ENCODE results near the gene TRMT1L.
"Not testable (repeated sequence)": the region's sequence is repeated elsewhere in the genome, so short reads cannot be mapped to it uniquely, and the experiment has no call there.

Gene TRMT1L, protein sequence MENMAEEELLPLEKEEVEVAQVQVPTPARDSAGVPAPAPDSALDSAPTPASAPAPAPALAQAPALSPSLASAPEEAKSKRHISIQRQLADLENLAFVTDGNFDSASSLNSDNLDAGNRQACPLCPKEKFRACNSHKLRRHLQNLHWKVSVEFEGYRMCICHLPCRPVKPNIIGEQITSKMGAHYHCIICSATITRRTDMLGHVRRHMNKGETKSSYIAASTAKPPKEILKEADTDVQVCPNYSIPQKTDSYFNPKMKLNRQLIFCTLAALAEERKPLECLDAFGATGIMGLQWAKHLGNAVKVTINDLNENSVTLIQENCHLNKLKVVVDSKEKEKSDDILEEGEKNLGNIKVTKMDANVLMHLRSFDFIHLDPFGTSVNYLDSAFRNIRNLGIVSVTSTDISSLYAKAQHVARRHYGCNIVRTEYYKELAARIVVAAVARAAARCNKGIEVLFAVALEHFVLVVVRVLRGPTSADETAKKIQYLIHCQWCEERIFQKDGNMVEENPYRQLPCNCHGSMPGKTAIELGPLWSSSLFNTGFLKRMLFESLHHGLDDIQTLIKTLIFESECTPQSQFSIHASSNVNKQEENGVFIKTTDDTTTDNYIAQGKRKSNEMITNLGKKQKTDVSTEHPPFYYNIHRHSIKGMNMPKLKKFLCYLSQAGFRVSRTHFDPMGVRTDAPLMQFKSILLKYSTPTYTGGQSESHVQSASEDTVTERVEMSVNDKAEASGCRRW

GRCh38 chr1:185156854-185157598 lies at the start of gene TRMT1L, which contains the start of gene SWT1:
Gene TRMT1L, minus strand, starts transcription at chr1:185156953. Its CDS starts 241 bp downstream, at chr1:185156712.
Gene SWT1, plus strand, starts transcription at chr1:185157167. Its CDS starts 3,675 bp downstream, at chr1:185160842.
- Histone ChIP-seq H3K9ac (ENCODE audit: low read length) (peak within 1 kb of the TSS; percentile 99), H3K4me1 (ENCODE audit: insufficient read depth, low read length) (peaks cover 33% of the 10 kb centered on the region), H3K27me3 (ENCODE audit: control insufficient read depth in 1 of 2, insufficient read depth in 2 of 2, low read length in 2 of 2) (no peaks in the 10 kb centered on the region), H3K27ac (ENCODE audit: low read depth, low read length) (peak within 1 kb of the TSS; percentile 93), H3K36me3 (ENCODE audit: insufficient read depth, low read length) (no peaks in the 10 kb centered on the region), H3K9me3 (ENCODE audit: low read length) (no peaks in the 10 kb centered on the region), H3K4me3 (ENCODE audit: low read depth in 1 of 2, low read length in 2 of 2) (peak within 1 kb of the TSS; percentile 76 to 96)

GRCh38 chr1:185200889-185201288 lies 44.1 kb upstream of the TRMT1L start:
- Histone ChIP-seq H3K27ac (ENCODE audit: low read depth, low read length) (no peak overlapping the region), H3K36me3 (ENCODE audit: insufficient read depth, low read length) (no peaks in the 10 kb centered on the region), H3K9ac (ENCODE audit: low read length) (no peak overlapping the region), H3K9me3 (ENCODE audit: low read length) (no peaks in the 10 kb centered on the region), H3K4me1 (ENCODE audit: insufficient read depth, low read length) (no peaks in the 10 kb centered on the region), H3K4me3 (ENCODE audit: low read depth in 1 of 2, low read length in 2 of 2) (no peak overlapping the region), H3K27me3 (ENCODE audit: control insufficient read depth in 1 of 2, insufficient read depth in 2 of 2, low read length in 2 of 2) (no peaks in the 10 kb centered on the region)

GRCh38 chr1:185198712-185199111 lies 42.0 kb upstream of the TRMT1L start:
- H3K36me3 ChIP-seq (ENCODE audit: insufficient read depth, low read length); H3K4me1 ChIP-seq (ENCODE audit: insufficient read depth, low read length); H3K4me3 ChIP-seq (ENCODE audit: low read depth in 1 of 2, low read length in 2 of 2); H3K27ac ChIP-seq (ENCODE audit: low read depth, low read length); H3K27me3 ChIP-seq (ENCODE audit: control insufficient read depth in 1 of 2, insufficient read depth in 2 of 2, low read length in 2 of 2); H3K9me3 ChIP-seq (ENCODE audit: low read length); H3K9ac ChIP-seq (ENCODE audit: low read length): not testable (repeated sequence)

GRCh38 chr1:185193756-185194155 lies 37.0 kb upstream of the TRMT1L start:
- Histone ChIP-seq H3K27ac (ENCODE audit: low read depth, low read length) (no peak overlapping the region), H3K36me3 (ENCODE audit: insufficient read depth, low read length) (peaks cover 5% of the 10 kb centered on the region), H3K9ac (ENCODE audit: low read length) (no peak overlapping the region), H3K27me3 (ENCODE audit: control insufficient read depth in 1 of 2, insufficient read depth in 2 of 2, low read length in 2 of 2) (no peaks in the 10 kb centered on the region), H3K9me3 (ENCODE audit: low read length) (no peaks in the 10 kb centered on the region), H3K4me1 (ENCODE audit: insufficient read depth, low read length) (no peaks in the 10 kb centered on the region), H3K4me3 (ENCODE audit: low read depth in 1 of 2, low read length in 2 of 2) (no peak overlapping the region)

- Histone ChIP-seq H3K27ac (ENCODE audit: low read depth, low read length) (no peak overlapping the region), H3K9ac (ENCODE audit: low read length) (no peak overlapping the region), H3K4me3 (ENCODE audit: low read depth in 1 of 2, low read length in 2 of 2) (no peak overlapping the region), H3K9me3 (ENCODE audit: low read length) (no peaks in the 10 kb centered on the region), H3K27me3 (ENCODE audit: control insufficient read depth in 1 of 2, insufficient read depth in 2 of 2, low read length in 2 of 2) (no peaks in the 10 kb centered on the region), H3K4me1 (ENCODE audit: insufficient read depth, low read length) (no peaks in the 10 kb centered on the region), H3K36me3 (ENCODE audit: insufficient read depth, low read length) (peaks cover 30% of the 10 kb centered on the region)
Measured at GRCh38 chr1:185170291-185170848, 13.6 kb upstream of the TRMT1L start.

GRCh38 chr1:185166106-185166505 lies 9.4 kb upstream of the TRMT1L start:
- no peaks in the 10 kb centered on the region for H3K9me3 ChIP-seq (ENCODE audit: low read length)

GRCh38 chr1:185162491-185162890 lies 5.7 kb upstream of the TRMT1L start:
- H3K4me1 ChIP-seq (ENCODE audit: insufficient read depth, low read length), result peaks cover 10% of the 10 kb centered on the region
- H3K27ac ChIP-seq (ENCODE audit: low read depth, low read length), result no peak overlapping the region
- no peak overlapping the region for H3K9ac ChIP-seq (ENCODE audit: low read length)
- no peak overlapping the region for H3K4me3 ChIP-seq (ENCODE audit: low read depth in 1 of 2, low read length in 2 of 2)
- H3K36me3 ChIP-seq (ENCODE audit: insufficient read depth, low read length), result peaks cover 30% of the 10 kb centered on the region
- H3K9me3 ChIP-seq (ENCODE audit: low read length), result no peaks in the 10 kb centered on the region
- H3K27me3 ChIP-seq (ENCODE audit: control insufficient read depth in 1 of 2, insufficient read depth in 2 of 2, low read length in 2 of 2), result no peaks in the 10 kb centered on the region

More at GRCh38 chr1:185166106-185166505, 9.4 kb upstream of the TRMT1L start:
- Histone ChIP-seq H3K4me3 (ENCODE audit: low read depth in 1 of 2, low read length in 2 of 2) (no peak overlapping the region), H3K36me3 (ENCODE audit: insufficient read depth, low read length) (peaks cover 37% of the 10 kb centered on the region), H3K27ac (ENCODE audit: low read depth, low read length) (no peak overlapping the region), H3K27me3 (ENCODE audit: control insufficient read depth in 1 of 2, insufficient read depth in 2 of 2, low read length in 2 of 2) (no peaks in the 10 kb centered on the region), H3K9ac (ENCODE audit: low read length) (no peak overlapping the region), H3K4me1 (ENCODE audit: insufficient read depth, low read length) (no peaks in the 10 kb centered on the region)

GRCh38 chr1:185159966-185160365 lies 3.2 kb upstream of the TRMT1L start:
- H3K9me3 ChIP-seq (ENCODE audit: low read length), result no peaks in the 10 kb centered on the region
- H3K4me1 ChIP-seq (ENCODE audit: insufficient read depth, low read length), result peaks cover 17% of the 10 kb centered on the region
- no peak overlapping the region for H3K9ac ChIP-seq (ENCODE audit: low read length)
- no peak overlapping the region for H3K4me3 ChIP-seq (ENCODE audit: low read depth in 1 of 2, low read length in 2 of 2)
- no peak overlapping the region for H3K27ac ChIP-seq (ENCODE audit: low read depth, low read length)
- peaks cover 10% of the 10 kb centered on the region for H3K36me3 ChIP-seq (ENCODE audit: insufficient read depth, low read length)
- no peaks in the 10 kb centered on the region for H3K27me3 ChIP-seq (ENCODE audit: control insufficient read depth in 1 of 2, insufficient read depth in 2 of 2, low read length in 2 of 2)

DNA sequence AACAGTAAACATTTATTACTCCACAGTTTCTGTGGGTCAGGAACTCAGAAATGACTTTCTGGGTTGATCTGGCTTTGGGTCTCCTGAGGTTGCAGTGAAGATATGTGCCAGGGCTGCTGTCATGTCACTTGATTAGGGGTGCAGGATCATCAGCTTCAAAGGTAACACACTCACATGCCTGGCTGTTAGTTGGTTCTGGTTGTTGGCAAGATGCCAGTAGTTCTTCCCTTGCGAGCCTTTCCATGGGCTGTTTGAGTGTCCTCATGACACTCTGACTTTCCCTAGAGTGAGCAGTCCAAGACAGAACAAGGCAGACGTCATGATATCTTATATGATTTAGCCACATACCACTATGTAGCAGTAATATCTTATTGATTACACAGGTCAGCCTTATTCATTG lies 2.0 kb upstream of the TRMT1L start:
- Histone ChIP-seq H3K36me3 (ENCODE audit: insufficient read depth, low read length) (peaks cover 10% of the 10 kb centered on the region), H3K4me3 (ENCODE audit: low read depth in 1 of 2, low read length in 2 of 2) (no peak overlapping the region), H3K4me1 (ENCODE audit: insufficient read depth, low read length) (peaks cover 27% of the 10 kb centered on the region), H3K9me3 (ENCODE audit: low read length) (no peaks in the 10 kb centered on the region), H3K27me3 (ENCODE audit: control insufficient read depth in 1 of 2, insufficient read depth in 2 of 2, low read length in 2 of 2) (no peaks in the 10 kb centered on the region), H3K27ac (ENCODE audit: low read depth, low read length) (no peak overlapping the region), H3K9ac (ENCODE audit: low read length) (no peak overlapping the region)

GRCh38 chr1:185157599-185158412 lies 1.1 kb upstream of the TRMT1L start:
- peak overlapping the region; percentile 76 to 96 for H3K4me3 ChIP-seq (ENCODE audit: low read depth in 1 of 2, low read length in 2 of 2)
- peaks cover 30% of the 10 kb centered on the region for H3K4me1 ChIP-seq (ENCODE audit: insufficient read depth, low read length)
- peak overlapping the region; percentile 83 for H3K9ac ChIP-seq (ENCODE audit: low read length)

More at GRCh38 chr1:185157599-185158412, 1.1 kb upstream of the TRMT1L start:
- Histone ChIP-seq H3K27me3 (ENCODE audit: control insufficient read depth in 1 of 2, insufficient read depth in 2 of 2, low read length in 2 of 2) (no peaks in the 10 kb centered on the region), H3K36me3 (ENCODE audit: insufficient read depth, low read length) (peaks cover 3% of the 10 kb centered on the region), H3K9me3 (ENCODE audit: low read length) (no peaks in the 10 kb centered on the region), H3K27ac (ENCODE audit: low read depth, low read length) (peak overlapping the region; percentile 93)

Measured in muscle layer of colon (tissue), 2 donors.